ENCODE results near the gene UQCR10.
"Not testable (repeated sequence)": the region's sequence is repeated elsewhere in the genome, so short reads cannot be mapped to it uniquely, and the experiment has no call there.

UQCR10 gene

DNA sequence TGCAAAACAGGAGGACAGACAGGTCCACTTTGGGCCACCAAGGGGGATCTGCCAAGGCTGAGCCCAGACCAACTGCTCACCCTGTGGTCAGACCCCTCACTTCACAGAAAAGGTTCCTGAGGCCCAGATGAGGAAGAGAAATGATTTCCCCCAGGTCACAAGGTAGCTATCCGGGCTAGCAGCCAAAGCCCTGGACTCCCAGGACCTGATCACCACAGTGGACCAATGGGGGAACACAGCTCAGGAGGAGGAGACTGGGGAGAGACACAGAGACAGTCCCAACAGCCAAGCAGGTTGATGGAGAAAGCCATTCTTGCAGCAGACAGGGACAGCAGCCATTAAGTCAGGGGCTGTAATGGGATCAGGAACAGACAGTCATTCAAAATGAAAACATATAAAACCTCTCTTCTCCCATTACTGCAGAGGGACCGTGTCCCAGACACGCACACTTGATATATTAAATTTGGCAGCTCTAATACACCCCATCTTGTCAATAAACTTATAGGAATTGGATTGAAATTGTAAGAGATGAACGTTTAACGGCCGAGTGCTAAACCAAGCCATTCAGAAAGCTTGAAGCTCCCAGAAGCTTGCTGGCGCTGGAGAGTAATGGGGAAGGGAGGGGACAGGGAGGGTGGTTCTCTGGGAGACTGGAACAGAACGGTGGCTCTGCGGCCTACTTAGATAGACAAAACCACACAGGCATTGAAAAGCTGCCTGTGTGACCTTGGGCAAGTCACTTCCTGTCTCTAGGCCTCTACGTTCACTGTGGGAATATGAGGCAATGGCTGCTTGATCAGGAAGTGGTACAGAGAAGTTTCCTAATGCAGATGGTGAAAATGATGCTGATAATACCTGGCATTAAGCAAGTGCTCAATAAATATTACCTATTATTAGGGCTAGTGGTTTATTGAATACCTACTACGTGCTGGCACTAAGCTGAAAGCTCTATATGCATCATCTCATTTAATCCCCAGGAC is 16.3 kb upstream of the UQCR10 start:
- TF ChIP-seq, protein P1, sequence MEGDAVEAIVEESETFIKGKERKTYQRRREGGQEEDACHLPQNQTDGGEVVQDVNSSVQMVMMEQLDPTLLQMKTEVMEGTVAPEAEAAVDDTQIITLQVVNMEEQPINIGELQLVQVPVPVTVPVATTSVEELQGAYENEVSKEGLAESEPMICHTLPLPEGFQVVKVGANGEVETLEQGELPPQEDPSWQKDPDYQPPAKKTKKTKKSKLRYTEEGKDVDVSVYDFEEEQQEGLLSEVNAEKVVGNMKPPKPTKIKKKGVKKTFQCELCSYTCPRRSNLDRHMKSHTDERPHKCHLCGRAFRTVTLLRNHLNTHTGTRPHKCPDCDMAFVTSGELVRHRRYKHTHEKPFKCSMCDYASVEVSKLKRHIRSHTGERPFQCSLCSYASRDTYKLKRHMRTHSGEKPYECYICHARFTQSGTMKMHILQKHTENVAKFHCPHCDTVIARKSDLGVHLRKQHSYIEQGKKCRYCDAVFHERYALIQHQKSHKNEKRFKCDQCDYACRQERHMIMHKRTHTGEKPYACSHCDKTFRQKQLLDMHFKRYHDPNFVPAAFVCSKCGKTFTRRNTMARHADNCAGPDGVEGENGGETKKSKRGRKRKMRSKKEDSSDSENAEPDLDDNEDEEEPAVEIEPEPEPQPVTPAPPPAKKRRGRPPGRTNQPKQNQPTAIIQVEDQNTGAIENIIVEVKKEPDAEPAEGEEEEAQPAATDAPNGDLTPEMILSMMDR (IDR thresholded peaks at IDR 0.05; ENCODE audit: control extremely low read depth, extremely low read depth, low read depth, missing control alignments) = no peak
- CTCF ChIA-PET = interaction anchor here (1.1 kb wide), 1 partner anchor 12 kb away, joined by 3 read pairs; no protein-coding TSS in a partner anchor
- POLR2A ChIA-PET = no interaction called here
- no peak for DNase-seq (ENCODE audit: extremely low spot score)

DNA sequence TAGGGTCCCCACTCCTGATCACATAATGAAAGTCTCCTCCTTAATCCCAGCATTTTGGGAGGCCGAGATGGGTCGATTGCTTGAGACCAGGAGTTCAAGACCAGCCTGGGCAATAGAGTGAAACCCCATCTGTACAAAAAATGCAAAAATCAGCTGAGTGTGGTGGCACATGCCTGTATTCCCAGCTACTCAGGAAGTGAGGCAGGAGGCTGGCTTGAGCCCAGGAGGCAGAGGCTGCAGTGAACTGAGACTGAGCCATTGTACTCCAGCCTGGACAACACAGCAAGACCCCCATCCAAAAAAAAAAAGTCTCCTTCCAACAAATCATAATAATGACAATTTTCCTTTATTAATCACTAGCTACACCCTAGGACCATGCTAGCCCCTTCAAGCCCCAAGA is 15.5 kb upstream of the UQCR10 start:
- POLR2A ChIA-PET = no interaction called here
- no peak for DNase-seq (ENCODE audit: extremely low spot score)
- CTCF ChIA-PET = interaction anchor here (1.1 kb wide), 1 partner anchor 11 kb away, joined by 3 read pairs; no protein-coding TSS in a partner anchor

DNA sequence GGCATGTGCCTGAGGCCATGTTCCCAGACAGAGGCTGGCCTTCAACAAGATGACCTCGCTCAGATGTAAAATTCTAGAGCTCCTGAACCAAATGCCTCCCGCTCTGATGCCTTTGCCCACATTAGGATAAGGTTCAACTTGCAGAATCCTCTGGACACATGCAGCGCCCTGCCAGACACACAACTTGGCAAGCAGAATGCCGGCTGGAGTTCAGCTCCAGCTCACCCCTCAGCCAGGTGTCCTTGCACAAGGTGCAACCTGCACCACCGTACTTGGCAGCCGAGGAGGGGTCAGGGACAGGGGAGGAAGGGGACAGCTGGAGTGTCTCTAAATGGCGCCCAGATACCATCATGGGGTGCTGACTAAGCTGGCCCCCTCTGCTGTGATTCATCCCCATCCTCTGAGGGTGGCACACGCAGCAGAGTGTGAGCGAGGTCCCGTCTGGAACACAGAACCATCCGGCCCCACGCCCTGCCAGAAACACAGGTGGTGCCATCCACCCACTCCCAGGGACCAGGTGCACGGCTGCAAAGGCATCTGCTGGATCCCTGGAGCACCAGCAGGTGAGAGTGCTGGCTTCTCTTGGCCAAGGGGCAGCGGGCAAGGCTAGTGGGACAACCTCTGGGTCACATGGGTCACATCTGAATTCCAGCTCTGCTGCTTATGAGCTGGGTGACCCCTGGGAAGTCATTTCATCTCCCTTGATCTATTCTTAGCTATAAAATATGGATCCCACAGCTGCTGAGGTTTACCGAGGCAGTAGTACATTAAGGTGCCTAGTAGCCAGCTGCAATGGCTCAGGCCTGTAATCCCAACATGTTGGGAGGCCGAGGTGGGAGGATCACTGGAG is 13.1 kb upstream of the UQCR10 start:
- TF ChIP-seq, protein P1 (IDR thresholded peaks at IDR 0.05; ENCODE audit: control extremely low read depth, extremely low read depth, low read depth, missing control alignments) = no peak
- CTCF ChIA-PET = interaction anchor here (1.9 kb wide), 1 partner anchor 12 kb away, joined by 4 read pairs; no protein-coding TSS in a partner anchor
- no peak for DNase-seq (ENCODE audit: extremely low spot score)
- POLR2A ChIA-PET = no interaction called here

More for the DNA sequence above, 15.5 kb upstream of the UQCR10 start:
- TF ChIP-seq, protein P1 (IDR thresholded peaks at IDR 0.05; ENCODE audit: control extremely low read depth, extremely low read depth, low read depth, missing control alignments) = no peak

DNA sequence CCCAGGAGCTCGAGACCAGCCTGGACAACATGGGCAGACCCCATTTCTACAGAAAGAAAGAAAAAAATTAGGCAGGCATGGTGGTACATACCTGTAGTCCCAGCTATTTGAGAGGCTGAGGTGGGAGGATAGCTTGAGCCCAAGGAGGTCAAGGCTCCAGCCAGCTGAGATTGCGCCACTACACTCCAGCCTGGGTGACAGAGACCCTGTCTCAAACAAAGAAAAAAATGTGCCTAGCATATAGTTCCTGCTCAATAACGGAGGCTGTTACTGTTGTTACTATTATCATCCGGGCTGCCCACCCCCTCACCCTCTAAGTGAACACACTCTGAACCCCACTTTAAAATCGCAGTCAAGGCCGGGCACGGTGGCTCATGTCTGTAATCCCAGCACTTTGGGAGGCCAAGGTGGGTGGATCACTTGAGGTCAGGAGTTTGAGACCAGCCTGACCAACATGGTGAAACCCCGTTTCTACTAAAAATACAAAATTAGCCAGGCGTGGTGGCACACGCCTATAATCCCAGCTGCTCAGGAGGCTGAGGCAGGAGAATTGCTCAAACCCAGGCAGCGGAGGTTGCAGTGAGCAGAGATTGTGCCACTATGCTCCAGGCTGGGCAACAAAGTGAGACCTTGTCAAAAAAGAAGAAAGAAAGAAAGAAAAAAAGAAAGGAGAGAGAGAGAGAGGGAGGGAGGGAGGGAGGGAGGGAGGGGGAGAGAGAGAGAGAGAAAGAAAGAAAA is 12.3 kb upstream of the UQCR10 start:
- DNase-seq (ENCODE audit: extremely low spot score); POLR2A ChIA-PET: not testable (repeated sequence)
- CTCF ChIA-PET = interaction anchor here (1.0 kb wide), 1 partner anchor 11 kb away, joined by 4 read pairs; the partner anchor contains the start of gene ZMAT5

DNA sequence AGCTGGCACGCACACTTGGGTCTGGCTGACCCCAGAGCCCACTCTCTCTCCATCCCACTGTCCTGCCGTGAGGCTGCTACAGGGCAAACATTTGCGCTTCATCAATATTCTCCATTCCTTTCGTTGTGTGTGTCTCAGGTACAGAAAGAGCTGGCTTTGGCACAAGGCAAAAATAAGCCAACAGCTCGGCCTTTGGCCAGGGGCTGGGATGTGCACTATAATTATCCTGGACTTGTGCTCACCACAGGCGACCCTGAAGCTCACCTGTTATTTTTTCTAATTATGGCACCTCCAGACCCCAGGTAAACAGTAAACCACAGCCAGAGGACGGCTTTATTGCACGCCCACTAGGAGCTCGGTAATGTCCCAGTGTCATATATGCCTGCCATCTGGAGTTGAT is 11.3 kb upstream of the UQCR10 start:
- TF ChIP-seq, protein P1 (IDR thresholded peaks at IDR 0.05; ENCODE audit: control extremely low read depth, extremely low read depth, low read depth, missing control alignments) = no peak
- ChIA-PET CTCF (interaction anchor here (1.0 kb wide), 1 partner anchor 10 kb away, joined by 4 read pairs; the partner anchor contains the start of gene ZMAT5), POLR2A (no interaction called here)
- no peak for DNase-seq (ENCODE audit: extremely low spot score)

DNA sequence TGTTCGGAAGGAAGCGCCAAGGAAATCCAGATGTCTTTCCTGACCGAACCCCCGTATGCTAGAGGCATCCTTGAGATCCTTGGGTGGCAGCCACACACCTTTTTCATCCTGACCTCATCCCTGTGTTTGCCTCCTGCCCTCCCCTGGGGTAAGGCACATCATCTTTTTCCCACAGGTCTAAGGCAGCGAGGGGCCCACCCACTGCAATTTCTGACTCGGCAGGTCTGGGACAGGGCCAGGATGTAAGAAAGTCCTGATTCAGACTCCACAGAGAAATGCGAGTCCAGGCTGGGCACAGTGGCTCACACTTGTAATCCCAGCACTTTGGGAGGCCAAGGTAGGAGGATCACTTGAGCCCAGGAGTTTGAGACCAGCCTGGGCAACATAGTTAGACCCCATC is 10.8 kb upstream of the UQCR10 start:
- no peak for DNase-seq (ENCODE audit: extremely low spot score)
- ChIA-PET POLR2A (no interaction called here), CTCF (no interaction called here)
- TF ChIP-seq, protein P1 (IDR thresholded peaks at IDR 0.05; ENCODE audit: control extremely low read depth, extremely low read depth, low read depth, missing control alignments) = no peak
